HG03060 (cell line): Measurements from ENCODE around the gene RPL4.
"Not testable (repeated sequence)": the region's sequence is repeated elsewhere in the genome, so short reads cannot be mapped to it uniquely, and the experiment has no call there.

Experiments used
- ATAC-seq: cut with Tn5 transposase; IDR thresholded peaks from one replicate; pipeline ENCODE4 v1.9.1; 2021; ENCODE audit warnings: low read depth, moderate number of reproducible peaks; ENCODE audit not compliant: unreplicated experiment

The RPL4 gene

DNA sequence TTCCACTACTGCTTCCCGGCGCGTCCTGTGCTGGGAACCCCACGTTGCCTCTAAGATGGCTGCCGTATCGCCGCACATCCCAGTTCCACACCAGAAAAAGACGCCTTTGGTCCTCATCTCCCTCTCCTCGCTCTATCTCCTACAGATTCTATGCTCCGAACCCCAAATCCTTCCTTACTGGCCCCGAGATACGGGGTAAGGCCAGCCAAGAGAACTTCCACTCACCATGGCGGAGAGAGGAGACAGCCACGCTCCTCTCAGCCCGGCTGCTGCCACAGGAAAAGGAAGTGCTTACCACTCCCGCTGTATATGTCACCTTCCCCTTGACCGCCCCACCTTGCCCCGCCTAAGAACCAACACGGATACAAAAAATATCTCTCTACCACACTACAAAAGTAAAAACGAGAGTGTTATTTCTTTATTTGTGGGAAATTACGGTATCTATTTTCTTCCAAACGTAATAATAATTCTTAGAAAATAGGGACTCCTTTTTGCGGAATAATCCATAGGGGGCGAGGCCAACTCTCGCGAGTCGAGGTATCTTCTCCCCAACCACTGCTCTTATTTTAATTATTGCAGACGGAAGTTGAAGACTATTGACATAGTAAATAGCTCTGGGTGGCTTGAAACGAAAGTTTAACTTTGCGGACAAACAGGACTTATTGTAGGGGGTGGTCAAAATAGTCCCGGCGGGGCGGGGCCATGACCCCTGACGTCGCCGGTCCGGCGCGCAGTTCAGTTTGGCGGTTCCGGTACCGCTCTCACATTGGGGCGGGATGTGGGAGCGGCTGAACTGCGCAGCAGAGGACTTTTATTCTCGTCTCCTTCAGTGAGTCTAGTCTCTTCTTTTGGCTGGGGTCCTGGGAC lies at the start of gene RPL4, which contains the start of gene ZWILCH:
Gene RPL4 (minus strand): TSS at position 293 of the 867 bp plus-strand sequence. CDS start 65 bp downstream, at position 228.
Gene ZWILCH (plus strand): TSS at position 764 of the 867 bp plus-strand sequence. CDS start 13 bp downstream, at position 777.
- ATAC-seq = no peak

DNA sequence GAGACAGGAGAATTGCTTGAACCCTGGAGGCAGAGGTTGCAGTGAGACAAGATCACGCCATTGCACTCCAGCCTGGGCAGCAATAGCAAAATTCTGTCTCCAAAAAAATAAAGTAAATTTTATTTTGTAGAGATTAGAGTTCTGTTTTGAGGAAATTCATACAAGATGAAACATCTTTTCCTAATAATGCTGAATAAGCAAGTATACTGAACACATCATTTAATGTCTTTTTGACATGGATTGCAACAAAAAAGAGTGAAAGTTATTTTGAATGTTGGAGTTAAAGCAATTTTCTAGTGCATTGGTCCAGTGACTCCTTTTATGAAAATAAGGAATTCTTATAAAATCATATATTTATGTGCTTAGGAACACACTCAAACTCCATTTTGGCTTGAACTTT lies 40.6 kb upstream of the RPL4 start:
- ATAC-seq = no peak

DNA sequence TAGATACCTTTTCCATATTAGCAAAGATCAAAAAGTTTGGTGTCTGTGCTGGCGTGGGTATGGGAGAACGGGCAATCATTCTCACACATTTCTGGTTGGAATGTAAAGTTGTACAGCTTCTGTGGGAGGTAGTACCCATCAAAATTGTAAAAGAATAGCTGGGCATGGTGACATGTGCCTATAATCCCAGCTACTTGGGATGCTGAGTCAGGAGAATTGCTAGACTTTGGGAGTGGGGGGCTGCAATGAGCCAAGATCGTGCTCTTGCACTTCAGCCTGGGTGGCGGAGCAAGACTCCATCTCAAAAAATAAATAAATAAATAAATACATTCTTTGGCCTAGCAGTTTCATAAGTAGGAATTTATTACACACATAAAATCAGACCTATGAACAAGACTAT lies 38.2 kb upstream of the RPL4 start:
- ATAC-seq = no peak

DNA sequence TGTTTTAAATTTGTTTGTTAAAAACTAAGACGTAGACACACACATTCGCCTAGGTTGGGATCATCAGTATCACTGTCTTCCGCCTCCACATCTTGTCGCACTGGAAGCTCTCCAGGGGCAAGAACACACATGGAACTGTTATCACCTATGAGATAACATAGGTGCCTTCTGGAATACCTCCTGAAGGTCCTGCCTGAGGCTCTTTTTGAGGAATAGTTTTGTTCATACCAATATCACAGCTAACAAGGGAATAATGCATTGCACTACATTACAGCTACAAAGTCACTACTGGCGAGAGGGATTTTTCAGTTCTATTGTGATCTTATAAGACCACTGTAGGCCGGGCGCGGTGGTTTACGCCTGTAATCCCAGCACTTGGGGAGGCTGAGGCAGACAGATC lies 30.4 kb upstream of the RPL4 start:
- ATAC-seq = no peak

DNA sequence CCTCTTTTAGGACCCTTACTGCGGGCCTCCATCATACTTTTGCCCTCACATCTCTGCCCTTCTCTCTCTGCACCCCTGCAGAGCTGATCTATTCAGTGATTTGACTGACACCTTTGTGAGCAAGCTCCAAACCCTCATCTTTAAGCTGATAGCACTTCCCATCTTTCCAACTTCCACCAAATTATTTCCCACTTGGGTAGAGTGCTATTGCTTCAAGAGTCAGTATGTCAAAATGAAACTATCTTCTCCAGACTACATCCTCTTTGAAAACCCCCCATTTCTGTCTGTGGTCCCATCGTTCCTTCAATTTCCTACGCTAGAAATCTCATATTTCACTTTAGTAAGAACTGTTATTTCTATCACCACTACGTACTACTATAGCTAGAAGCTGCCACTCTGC lies 20.2 kb upstream of the RPL4 start:
- no peak for ATAC-seq

DNA sequence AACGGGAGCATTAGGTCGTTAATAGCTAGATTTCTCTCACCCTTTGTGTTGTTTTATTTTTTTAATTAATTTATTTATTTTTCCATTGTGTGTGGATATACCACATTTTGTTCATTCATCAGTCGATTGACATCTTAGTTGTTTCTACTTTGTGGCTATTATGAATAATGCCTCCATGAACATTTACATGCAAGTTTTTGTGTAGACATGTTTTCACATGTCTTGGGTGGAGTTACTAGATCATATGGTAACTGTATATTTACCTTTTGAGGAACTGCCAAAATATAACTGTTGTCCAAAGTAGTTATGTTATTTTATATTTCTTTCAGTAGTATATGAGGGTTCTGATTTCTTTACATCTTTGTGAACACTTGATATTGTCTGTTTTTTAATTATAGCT lies 19.3 kb upstream of the RPL4 start:
- ATAC-seq = no peak

DNA sequence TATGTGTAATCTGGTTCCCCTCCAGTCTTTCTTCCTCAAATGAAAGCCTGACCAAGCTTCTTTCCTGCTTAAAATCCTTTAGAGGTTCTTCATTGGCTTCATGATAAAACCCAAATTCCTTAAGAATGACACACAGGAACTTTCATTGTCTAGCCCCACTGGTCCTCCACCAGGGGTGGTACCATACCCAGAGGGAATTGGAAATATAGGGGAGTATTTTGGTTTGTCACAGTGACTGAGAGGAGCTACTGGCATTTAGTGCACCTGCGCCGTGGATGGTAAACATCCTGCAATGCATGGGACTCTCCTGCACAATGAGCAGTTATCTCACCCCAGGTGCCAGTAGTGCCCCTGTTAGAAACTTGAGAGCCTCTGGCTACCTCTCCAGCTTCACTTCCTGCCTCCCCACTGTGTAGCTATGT lies 11.3 kb upstream of the RPL4 start:
- ATAC-seq = no peak

DNA sequence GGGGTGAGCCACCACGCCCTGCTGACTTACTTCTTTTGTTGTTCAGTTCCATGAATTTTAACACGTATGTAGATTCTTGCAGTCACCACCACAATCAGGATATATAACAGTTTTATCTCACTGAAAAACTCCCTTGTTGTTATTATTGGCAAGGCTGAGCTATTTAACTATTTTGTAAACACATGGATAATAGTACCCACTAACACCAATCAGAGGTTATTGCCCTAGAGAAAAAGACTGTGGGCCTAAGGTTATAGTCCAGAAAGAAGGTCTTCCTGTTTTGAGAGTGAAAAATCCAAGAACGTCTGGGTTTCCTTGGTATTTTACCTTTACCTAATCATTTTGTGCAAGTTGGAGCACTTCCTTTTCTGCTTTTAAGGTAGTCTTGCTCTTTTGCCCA lies 9.9 kb upstream of the RPL4 start:
- no peak for ATAC-seq

DNA sequence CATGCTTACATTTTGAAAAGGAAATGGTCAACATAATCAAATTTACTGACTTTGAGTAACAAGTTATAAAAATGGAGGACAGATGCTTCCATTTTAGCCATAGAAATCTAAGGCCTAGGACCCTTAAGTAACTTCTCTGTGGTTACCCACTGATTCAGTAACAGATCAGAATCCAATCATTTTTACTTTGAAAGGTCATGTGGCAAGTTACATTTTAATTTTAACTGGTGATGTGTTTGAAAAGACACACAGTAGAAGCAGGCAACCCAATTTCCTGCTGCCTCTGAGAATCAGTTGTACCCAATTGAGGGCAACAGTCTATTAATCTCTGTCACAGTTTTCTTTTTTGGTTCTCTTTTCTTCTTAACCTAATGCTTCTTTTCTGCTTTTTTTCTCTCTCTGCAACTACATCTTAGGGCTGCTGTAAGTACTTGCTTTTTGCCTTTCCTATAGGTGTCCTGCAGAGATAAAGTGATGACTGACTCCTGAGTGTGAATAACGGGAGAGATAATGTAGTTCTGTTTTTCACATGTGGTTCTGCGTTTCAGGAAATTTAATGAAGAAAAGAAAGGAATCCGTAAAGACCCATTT lies 3.7 kb upstream of the RPL4 start:
- ATAC-seq = no peak

DNA sequence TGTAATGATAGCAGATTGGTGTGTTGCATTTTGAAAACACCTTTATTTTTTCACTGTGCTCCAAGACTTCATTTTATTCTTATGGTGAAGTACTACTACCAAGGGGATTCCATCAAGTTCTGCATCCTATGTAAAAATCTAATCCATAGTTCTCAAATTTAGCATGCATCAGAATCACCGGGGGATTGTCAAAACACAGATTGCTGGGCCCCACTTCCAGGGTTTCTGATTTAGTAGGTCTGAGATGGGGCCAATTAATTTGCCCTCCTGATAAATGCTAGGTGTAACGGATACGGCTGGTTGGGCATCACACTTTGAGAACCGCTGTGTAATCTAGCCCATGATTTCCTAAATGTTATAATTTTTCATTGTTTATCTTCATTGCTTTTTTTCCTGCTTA lies 1.2 kb upstream of the RPL4 start:
- no peak for ATAC-seq

DNA sequence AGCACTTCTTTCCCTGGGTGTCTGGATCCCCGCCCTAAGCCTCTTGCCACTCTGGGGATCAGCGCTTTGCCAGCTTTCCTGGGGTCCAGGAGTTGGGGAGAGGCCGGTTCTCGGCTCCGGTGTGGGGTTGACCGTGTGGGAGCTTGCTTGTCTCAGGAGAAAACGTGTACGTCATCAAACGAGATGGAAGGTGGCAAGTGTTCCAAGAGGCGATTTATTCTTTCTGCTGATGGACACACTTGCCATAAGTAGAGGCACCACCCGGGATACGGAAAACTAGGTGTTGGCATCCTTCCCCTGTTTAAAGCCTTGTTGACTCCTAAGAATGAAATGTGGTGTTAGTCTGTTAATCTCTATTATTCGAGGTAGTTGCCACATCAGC lies 766 bp upstream of the RPL4 start:
- no peak for ATAC-seq

DNA sequence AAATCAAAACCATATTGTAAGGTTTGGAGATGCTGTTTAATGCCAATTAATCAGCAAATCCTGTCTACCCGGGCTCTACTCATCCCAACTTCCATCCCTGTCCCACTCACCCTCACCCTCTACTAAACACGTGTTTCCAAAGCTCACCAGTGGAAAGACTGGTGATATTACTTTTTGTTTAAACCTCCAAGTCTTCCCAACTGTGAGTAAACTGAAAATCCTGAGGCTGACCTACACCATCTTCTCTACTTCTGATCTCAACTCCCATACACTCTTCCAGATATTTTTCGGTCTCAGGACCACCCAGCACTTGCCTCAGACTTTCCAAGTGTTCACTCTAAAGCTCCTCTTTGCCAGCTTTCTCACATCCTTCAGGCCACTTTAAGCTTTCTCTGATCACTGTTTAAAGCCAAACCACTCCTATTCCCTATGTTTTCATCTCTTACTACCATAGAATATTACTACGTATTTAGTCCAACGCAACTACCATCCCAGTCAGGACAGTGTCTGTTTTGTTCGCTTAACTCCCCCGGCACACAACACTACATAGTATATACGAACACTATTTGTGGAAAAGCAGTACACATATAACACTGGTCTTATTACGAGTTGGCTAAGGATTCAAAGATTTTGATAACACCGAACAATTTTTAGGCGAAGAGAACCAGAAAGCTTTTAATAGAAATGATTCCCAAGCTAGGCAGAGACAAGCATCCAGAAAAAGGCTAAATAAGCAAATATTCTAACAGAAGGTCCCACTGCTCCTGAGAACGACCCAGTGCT lies 684 bp downstream of the RPL4 start:
- ATAC-seq = no peak

DNA sequence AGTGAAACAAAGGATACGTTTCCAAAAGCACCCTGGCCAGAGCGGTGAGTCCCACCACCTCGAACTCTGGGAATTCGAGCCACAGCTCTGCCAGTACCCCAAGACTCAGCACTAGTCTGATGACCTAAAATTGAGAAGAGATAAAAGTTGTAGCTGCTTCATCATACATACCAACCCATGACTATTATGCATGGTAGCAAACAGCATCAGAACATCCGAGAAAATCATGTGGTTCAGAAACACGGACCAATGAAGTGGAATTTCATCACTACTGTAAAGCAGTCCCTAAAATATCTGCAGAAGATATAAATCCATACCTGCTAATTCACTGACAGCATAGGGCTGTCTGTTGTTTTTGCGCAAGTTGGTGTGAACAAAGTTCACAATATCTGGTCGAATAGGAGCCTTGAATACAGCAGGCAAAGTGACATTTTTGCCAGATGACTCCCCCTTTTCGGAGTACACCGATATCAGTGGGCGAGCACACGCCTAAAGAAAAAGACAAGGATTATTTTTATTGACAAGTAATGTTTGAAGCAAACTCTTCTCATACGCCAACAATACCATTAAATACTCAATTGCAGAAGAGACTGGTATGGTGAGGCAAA lies 1.5 kb downstream of the RPL4 start:
- ATAC-seq = not testable (repeated sequence)

DNA sequence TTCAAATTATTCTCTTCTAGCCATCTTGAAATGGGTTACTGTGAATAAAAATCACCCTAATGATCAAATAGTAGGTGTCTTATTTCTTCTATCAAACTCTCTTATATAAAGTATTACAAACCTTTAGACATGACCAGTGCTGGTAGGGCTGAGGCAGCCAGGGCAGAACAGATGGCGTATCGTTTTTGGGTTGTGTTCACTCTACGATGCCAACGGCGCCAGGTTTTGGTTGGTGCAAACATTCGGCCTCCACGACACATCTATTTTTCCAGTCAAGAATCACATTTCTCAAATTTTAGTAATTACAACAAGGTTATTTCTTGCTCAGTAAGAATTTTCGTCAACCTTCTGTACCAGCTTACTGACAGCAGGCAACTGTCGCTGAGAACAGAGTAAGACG lies 2.2 kb downstream of the RPL4 start:
- ATAC-seq = no peak

DNA sequence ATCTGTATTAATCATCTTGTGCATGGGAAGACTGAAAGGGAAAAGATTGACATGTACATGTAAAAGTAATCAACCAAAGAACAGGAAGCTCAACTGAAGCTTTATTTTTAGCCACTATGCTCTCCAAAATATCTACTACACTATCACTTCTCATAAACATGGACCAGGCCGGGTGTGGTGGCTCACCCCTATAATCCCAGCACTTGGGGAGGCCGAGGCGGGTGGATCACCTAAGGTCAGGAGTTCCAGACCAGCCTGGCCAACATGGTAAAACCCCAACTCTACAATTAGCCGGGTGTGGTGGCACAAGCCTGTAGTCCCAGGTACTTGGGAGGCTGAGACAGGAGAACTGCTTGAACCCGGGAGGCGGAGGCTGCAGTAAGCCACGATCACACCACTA lies 4.3 kb downstream of the RPL4 start:
- not testable (repeated sequence) for ATAC-seq

DNA sequence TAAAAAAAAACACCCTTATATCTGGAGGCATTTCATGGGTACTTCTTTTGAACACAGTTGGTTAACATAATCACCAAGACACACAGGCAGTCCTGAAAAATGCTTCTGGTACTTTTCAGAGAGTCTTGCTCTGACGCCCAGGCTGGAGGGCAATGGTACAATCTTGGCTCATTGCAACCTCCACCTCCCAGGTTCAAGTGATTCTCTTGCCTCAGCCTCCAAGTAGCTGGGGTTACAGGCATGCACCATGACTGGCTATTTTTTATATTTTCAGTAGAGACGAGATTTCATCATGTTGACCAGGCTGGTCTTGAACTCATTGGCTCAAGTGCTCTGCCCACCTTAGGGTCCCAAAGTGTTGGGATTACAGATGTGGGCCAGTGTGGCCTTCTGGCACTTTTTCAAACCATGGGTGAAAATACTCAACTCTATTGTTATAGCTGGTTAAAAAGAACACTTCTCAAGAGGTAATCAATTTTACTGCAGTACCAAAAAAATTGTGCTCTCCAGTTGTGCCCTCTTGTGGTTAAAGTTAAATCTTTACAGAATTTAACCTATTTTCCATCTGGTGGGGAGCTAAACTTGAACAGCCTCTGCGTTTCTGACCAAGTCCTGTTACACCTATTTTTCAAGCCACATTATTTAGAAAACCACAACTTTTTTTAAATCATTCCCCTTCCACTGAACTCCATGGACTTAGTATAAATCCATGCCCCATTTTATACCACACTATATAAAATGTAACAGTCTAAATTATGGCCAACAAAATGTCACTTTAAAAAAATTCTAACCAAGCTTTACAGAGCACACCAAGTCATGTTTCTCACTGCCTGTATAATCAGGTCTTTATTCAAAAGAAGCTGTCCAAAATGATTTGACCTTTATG lies 5.9 kb downstream of the RPL4 start:
- no peak for ATAC-seq

DNA sequence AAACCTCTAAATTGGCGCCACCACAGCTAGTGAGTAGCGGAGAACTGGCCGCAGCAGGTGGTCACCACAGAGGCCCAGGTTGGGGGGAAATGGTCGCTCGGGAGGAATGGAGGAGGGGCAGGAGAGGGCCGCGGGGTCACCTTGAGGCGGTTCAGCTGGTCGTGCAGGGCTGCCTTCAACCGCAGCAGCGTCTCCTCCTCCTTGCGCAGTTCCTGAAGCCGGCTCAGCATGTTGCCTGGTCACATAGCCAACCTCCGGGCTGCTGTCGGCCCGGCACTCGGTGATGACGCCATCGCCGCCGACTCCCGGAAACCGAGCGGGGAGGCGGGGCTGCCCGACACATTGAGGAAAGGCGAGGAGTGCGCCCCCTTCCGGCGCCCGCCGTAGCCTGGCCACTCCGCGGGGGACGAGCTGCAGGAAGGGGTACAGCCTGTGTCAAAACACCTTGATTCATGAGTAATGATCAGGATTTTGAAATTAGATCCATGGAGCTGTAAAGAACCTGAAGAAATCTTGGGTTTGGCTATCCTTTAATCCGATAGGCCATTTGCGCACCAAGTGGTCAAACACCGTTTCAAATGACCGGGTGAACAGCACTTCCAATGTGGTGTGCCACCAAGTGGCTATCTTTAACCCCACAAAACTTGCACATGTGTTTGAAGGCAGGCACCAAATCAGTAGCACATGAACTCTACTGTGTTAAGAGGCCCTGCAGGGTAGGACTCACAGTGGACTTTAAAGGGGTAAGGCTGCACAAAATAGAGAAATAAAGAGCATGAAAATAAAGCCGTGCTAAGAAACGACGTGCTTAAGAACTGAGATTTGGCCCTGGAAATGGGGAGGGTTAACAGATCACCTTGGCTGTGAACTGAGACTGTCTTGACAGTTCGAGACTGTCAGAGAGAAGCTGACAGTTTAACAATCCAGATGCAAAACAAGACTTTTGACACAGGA lies 6.9 kb downstream of the RPL4 start, which contains the start of gene SNAPC5:
Gene SNAPC5 (minus strand): TSS at position 261 of the 954 bp plus-strand sequence. CDS start 31 bp downstream, at position 230.
- ATAC-seq = peak; percentile 71

DNA sequence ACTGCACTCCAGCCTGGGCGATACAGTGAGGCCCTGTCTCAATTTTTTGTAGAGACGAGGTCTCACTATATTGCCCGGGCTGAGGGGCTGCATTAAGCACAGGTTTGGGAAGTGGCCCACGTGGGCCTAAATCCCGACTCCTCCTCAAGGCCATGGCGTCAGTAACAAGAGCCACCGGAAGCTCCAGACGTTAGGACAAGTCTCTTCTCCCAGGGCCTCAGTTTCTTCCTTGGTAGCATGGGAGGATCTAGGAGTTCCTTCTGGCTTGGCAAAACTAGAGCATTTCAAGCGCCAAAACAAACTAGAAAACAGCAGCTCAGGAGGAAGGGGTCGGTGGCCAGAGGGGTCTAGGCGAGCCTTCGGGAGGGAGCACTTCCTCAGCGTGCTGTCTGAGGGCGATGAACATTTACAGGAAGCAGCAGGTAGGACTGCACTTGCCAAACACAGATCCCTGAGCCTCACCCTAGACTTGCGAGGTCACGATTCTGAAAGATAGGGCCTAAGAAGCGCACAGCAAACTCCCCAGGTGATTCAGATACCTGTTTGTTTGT lies 7.6 kb downstream of the RPL4 start:
- ATAC-seq = no peak
